ENCODE measurements around the gene ARID5B.

DNA sequence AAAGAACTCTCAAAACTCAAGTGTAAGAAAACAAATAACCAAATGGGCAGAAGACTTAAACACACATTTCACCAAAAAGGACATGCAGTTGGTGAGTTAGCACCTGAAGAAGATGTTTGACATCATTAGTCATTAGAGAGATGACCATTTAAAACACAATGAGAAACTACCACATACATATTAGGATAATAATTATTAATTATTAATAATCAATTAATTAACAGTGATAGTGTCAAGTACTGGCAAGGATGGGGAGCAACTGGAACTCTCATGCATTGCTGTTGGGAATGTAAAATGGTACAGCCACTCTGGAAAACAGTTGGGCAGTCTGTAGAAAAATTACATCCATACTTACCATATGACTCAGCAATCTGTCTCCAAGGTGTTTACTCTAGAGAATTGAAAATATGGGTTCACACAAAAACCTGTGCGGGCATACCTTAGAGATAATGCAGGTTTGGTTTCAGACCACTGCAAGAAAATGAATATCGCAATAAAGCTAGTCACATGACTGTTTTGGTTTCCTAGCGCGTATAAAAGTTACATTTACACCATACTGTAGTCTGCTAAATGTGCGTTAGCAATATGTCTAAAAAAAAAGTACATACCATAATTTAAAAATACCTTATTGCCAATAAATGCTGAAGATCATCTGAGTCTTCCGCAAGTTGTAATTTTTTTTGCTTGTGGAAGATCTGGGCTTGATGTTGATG is 30.3 kb downstream of the ARID5B start:
- TF ChIP-seq, protein P1, sequence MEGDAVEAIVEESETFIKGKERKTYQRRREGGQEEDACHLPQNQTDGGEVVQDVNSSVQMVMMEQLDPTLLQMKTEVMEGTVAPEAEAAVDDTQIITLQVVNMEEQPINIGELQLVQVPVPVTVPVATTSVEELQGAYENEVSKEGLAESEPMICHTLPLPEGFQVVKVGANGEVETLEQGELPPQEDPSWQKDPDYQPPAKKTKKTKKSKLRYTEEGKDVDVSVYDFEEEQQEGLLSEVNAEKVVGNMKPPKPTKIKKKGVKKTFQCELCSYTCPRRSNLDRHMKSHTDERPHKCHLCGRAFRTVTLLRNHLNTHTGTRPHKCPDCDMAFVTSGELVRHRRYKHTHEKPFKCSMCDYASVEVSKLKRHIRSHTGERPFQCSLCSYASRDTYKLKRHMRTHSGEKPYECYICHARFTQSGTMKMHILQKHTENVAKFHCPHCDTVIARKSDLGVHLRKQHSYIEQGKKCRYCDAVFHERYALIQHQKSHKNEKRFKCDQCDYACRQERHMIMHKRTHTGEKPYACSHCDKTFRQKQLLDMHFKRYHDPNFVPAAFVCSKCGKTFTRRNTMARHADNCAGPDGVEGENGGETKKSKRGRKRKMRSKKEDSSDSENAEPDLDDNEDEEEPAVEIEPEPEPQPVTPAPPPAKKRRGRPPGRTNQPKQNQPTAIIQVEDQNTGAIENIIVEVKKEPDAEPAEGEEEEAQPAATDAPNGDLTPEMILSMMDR (conservative IDR thresholded peaks at IDR 0.05; ENCODE audit: low read depth, low read length), result no peak
- no peak for TF ChIP-seq SMC3 (IDR thresholded peaks at IDR 0.05; ENCODE audit: low read depth, low read length)
- no peak for TF ChIP-seq POLR2A (IDR thresholded peaks at IDR 0.05; ENCODE audit: low read depth, low read length)
- TF ChIP-seq, protein P2, sequence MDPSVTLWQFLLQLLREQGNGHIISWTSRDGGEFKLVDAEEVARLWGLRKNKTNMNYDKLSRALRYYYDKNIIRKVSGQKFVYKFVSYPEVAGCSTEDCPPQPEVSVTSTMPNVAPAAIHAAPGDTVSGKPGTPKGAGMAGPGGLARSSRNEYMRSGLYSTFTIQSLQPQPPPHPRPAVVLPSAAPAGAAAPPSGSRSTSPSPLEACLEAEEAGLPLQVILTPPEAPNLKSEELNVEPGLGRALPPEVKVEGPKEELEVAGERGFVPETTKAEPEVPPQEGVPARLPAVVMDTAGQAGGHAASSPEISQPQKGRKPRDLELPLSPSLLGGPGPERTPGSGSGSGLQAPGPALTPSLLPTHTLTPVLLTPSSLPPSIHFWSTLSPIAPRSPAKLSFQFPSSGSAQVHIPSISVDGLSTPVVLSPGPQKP (IDR thresholded peaks at IDR 0.05; ENCODE audit: borderline replicate concordance, low read depth, low read length), result no peak
- TF ChIP-seq RFX5 (IDR thresholded peaks at IDR 0.05; ENCODE audit: low read depth, low read length), result no peak
- TF ChIP-seq FOS (IDR thresholded peaks at IDR 0.05; ENCODE audit: low read depth, low read length), result no peak
